GM20000 (cell line): ENCODE measurements around the gene SI.
"Not testable (repeated sequence)": the region's sequence is repeated elsewhere in the genome, so short reads cannot be mapped to it uniquely, and the experiment has no call there.

Source experiments
- DNase-seq: peaks from one replicate; pipeline ENCODE4 v3.0.0; 2012; ENCODE audit warnings: low spot score
- CTCF ChIP-seq: IDR thresholded peaks from 2 replicates; pipeline ENCODE4 v1.5.1; 2012; ENCODE audit warnings: mild to moderate bottlenecking, control low read depth; ENCODE audit errors: extremely low read depth, missing control alignments

The SI gene

GRCh38 chr3:165070682-165071081 lies 7.6 kb downstream of the SI start:
- DNase-seq: no peak
- TF ChIP-seq CTCF: no peak

- no peak for DNase-seq
- TF ChIP-seq CTCF: no peak
These were observed 21.8 kb downstream of the SI start for GRCh38 chr3:165056510-165056909.

GRCh38 chr3:165040186-165040585 lies 38.1 kb downstream of the SI start:
- DNase-seq: no peak
- TF ChIP-seq CTCF: no peak

- no peak for TF ChIP-seq CTCF
- DNase-seq: no peak
These were observed 66.7 kb downstream of the SI start for GRCh38 chr3:165011557-165011956.

GRCh38 chr3:164984947-164985346 lies 93.3 kb downstream of the SI start:
- no peak for DNase-seq
- TF ChIP-seq CTCF: no peak

- TF ChIP-seq CTCF: no peak
- no peak for DNase-seq
These were observed 115.7 kb downstream of the SI start for GRCh38 chr3:164962610-164963009.

- DNase-seq: no peak
- TF ChIP-seq CTCF: no peak
These were observed 125.3 kb downstream of the SI start for GRCh38 chr3:164952966-164953365.

GRCh38 chr3:164951403-164951802 lies 126.9 kb downstream of the SI start:
- DNase-seq: not testable (repeated sequence)
